CD14-positive monocyte (primary cell): ENCODE measurements around the gene USB1. TPM values are rescaled to one million over a fixed set of nuclear protein-coding genes. Genes with fewer than 3 reads are reported as not detected.
"Not testable (repeated sequence)": the region's sequence is repeated elsewhere in the genome, so short reads cannot be mapped to it uniquely, and the experiment has no call there.

Source experiments
- DNase-seq, 3 donors: peaks; one replicate each; pipeline ENCODE4 v3.0.0-alpha.2; 2011 to 2022
- H2AFZ ChIP-seq: 2 replicates; pipeline ENCODE4 v1.6.0; 2012; ENCODE audit warnings: mild to moderate bottlenecking, low read depth, low read length, inconsistent platforms; ENCODE audit not compliant: insufficient read depth, poor library complexity, severe bottlenecking
- H3K27ac ChIP-seq, 2 donors: 1 replicate in 1 of 2; 2 replicates in 1 of 2; pipeline ENCODE4 v1.5.1; 2012 to 2013; ENCODE audit warnings: low read length in 2 of 2, control low read depth in 1 of 2, inconsistent platforms in 1 of 2, low read depth in 1 of 2, mild to moderate bottlenecking in 1 of 2
- H3K27me3 ChIP-seq, 2 donors: one replicate each; pipeline versions ENCODE4 v1.6.0 to v1.6.1; 2011 to 2013; ENCODE audit warnings: low read length in 2 of 2; ENCODE audit not compliant: control insufficient read depth in 2 of 2, insufficient read depth in 2 of 2
- H3K36me3 ChIP-seq, 2 donors: replicated peaks in 1 of 2; 1 replicate in 1 of 2; 2 replicates in 1 of 2; pipeline versions ENCODE4 v1.5.1 to v1.6.1; 2012 to 2013; ENCODE audit warnings: low read length in 2 of 2, control low read depth in 1 of 2, inconsistent platforms in 1 of 2, mild to moderate bottlenecking in 1 of 2; ENCODE audit not compliant: insufficient read depth in 2 of 2, control insufficient read depth in 1 of 2
- H3K4me1 ChIP-seq, 2 donors: 1 replicate in 1 of 2; 2 replicates in 1 of 2; pipeline versions ENCODE4 v1.5.1 to v1.6.1; 2012 to 2013; ENCODE audit warnings: low read length in 2 of 2, control low read depth in 1 of 2, inconsistent platforms in 1 of 2, mild to moderate bottlenecking in 1 of 2, moderate library complexity in 1 of 2; ENCODE audit not compliant: insufficient read depth in 2 of 2, control insufficient read depth in 1 of 2
- H3K4me2 ChIP-seq: replicated peaks from 2 replicates; pipeline ENCODE3; 2012; ENCODE audit warnings: low read length, moderate library complexity, mild to moderate bottlenecking; ENCODE audit not compliant: poor library complexity, severe bottlenecking; ENCODE audit errors: extremely low read depth
- H3K4me3 ChIP-seq, 3 experiments: fragments of 200-600 bp in 1 of 3; sonication (generic) in 1 of 3; replicated peaks in 1 of 3; 1 replicate in 2 of 3; 2 replicates in 1 of 3; pipeline ENCODE4 v1.5.1; 2011 to 2013; ENCODE audit warnings: low read length in 3 of 3, mild to moderate bottlenecking in 3 of 3, control low read depth in 2 of 3, low read depth in 2 of 3, inconsistent platforms in 1 of 3, moderate library complexity in 1 of 3
- H3K79me2 ChIP-seq: 2 replicates; pipeline ENCODE4 v1.6.0; 2012; ENCODE audit warnings: mild to moderate bottlenecking, control low read depth, inconsistent platforms, low read length, moderate library complexity; ENCODE audit not compliant: insufficient read depth
- H3K9ac ChIP-seq: 2 replicates; pipeline ENCODE4 v1.6.0; 2017; ENCODE audit warnings: low read length, mild to moderate bottlenecking; ENCODE audit not compliant: insufficient read depth, poor library complexity, severe bottlenecking
- H3K9me3 ChIP-seq, 2 donors: replicated peaks in 1 of 2; 1 replicate in 1 of 2; 2 replicates in 1 of 2; pipeline versions ENCODE4 v1.5.1 to v1.6.1; 2012 to 2013; ENCODE audit warnings: low read length in 2 of 2, control low read depth in 1 of 2; ENCODE audit not compliant: control insufficient read depth in 1 of 2, insufficient read depth in 1 of 2
- H4K20me1 ChIP-seq: 2 replicates; pipeline ENCODE4 v1.6.0; 2012; ENCODE audit warnings: mild to moderate bottlenecking, low read length, control low read depth, moderate library complexity; ENCODE audit not compliant: insufficient read depth
- H3K27ac Mint-ChIP-seq, 7 donors: one replicate each; pipeline ENCODE4 v1.8.0; 2020; ENCODE audit warnings: mild to moderate bottlenecking in 7 of 7, mixed read lengths in 7 of 7, moderate library complexity in 6 of 7, inconsistent platforms in 2 of 7
- H3K27me3 Mint-ChIP-seq, 3 donors: one replicate each; pipeline ENCODE4 v1.8.0; 2021 to 2022; ENCODE audit warnings: low read depth in 3 of 3, mild to moderate bottlenecking in 3 of 3, mixed read lengths in 3 of 3, moderate library complexity in 3 of 3, inconsistent platforms in 1 of 3
- H3K36me3 Mint-ChIP-seq, 2 donors: one replicate each; pipeline ENCODE4 v1.8.0; 2020; ENCODE audit warnings: mixed read lengths in 2 of 2, inconsistent platforms in 1 of 2, mild to moderate bottlenecking in 1 of 2
- H3K4me1 Mint-ChIP-seq: one replicate; pipeline ENCODE4 v1.8.0; 2020; ENCODE audit warnings: mild to moderate bottlenecking, mixed read lengths
- H3K4me3 Mint-ChIP-seq, 2 donors: one replicate each; pipeline ENCODE4 v1.8.0; 2020; ENCODE audit warnings: mild to moderate bottlenecking in 2 of 2, mixed read lengths in 2 of 2, moderate library complexity in 1 of 2
- H3K9me3 Mint-ChIP-seq, 7 donors: one replicate each; pipeline ENCODE4 v1.8.0; 2020 to 2022; ENCODE audit warnings: mixed read lengths in 7 of 7, mild to moderate bottlenecking in 6 of 7, moderate library complexity in 6 of 7, inconsistent platforms in 2 of 7
- WGBS: methylation state at CpG from one replicate; pipeline ENCODE4 v1.1.5; 2013; ENCODE audit warnings: missing lambda C conversion rate; ENCODE audit not compliant: insufficient coverage; 5-methylcytosine and 5-hydroxymethylcytosine counted together
- intact Hi-C, 2 donors: fragments of 100-400 bp; cut with micrococcal nuclease; formaldehyde crosslinking; loops; one replicate each; pipeline versions ENCODE4 v1.15.0 to v1.15.1; 2023
- polyA plus RNA-seq, 3 donors: library from polyadenylated mRNA; depleted of rRNA in 1 of 3; unstranded in 2 of 3; stranded (reverse) in 1 of 3; fragments of 300-500 nt in 2 of 3; fragments of >200 nt in 1 of 3; fragmentation: Illumina TruSeq in 2 of 3; gene quantifications; 1 replicate in 2 of 3; 2 replicates in 1 of 3; pipeline ENCODE4 v1.2.3, GENCODE V29; 2012 to 2021
- TF ChIP-seq, protein P1 (sequence below): fragments of 200-600 bp; IDR thresholded peaks from one replicate; pipeline ENCODE4 v1.8.0; 2022; ENCODE audit warnings: antibody characterized with exemption, mild to moderate bottlenecking

Gene USB1
- polyA plus RNA-seq, 3 donors, result 25.7 to 55.7 (median 44.4) TPM

DNA sequence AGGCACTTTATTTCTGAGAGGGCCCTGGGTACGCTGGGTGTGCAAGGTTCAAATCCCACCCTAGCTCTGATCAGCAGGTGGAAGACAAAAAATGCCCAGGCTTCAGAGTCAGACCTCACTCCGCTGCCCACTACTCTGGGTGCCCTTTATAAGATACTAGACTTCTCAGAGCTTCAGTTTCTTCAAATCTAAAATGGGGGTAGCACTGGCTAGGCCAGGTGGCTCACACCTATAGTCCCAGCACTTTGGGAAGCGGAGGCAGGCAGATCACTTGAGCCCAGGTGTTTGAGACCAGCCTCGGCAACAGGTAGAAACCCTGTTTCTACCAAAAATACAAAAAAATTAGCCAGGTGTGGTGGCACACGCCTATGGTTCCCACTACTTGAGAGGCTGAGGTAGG, 1.7 kb downstream of the USB1 start:
- peak overlapping the region in 1 of 7 donors; percentile 25 for H3K27ac Mint-ChIP-seq
- H3K27me3 Mint-ChIP-seq, result no peaks in the 10 kb centered on the region
- peaks cover 43% of the 10 kb centered on the region for H3K4me1 Mint-ChIP-seq
- Histone ChIP-seq H3K79me2 (peaks cover 35% of the 10 kb centered on the region), H3K4me2 (no peak overlapping the region), H2AFZ (no peak overlapping the region), H4K20me1 (peaks cover 36% of the 10 kb centered on the region), H3K9me3 (peaks cover 0 to 6% of the 10 kb centered on the region in 2 donors), H3K27ac (no peak overlapping the region), H3K4me1 (peaks cover 31 to 38% of the 10 kb centered on the region in 2 donors), H3K9ac (no peak overlapping the region), H3K27me3 (no peaks in the 10 kb centered on the region), H3K36me3 (peaks cover 25 to 45% of the 10 kb centered on the region in 2 donors), H3K4me3 (no peak overlapping the region)
- intact Hi-C loops, result loop anchor here (5.0 to 10.0 kb wide), 4 partner anchors 111 to 426 kb away; partner anchors contain the start of genes KATNB1 (in 1 of the 2) and KIFC3 (in 1 of the 2)
- H3K9me3 Mint-ChIP-seq, result peaks cover 0 to 10% (median 6%) of the 10 kb centered on the region in 7 donors
- TF ChIP-seq, protein P1, sequence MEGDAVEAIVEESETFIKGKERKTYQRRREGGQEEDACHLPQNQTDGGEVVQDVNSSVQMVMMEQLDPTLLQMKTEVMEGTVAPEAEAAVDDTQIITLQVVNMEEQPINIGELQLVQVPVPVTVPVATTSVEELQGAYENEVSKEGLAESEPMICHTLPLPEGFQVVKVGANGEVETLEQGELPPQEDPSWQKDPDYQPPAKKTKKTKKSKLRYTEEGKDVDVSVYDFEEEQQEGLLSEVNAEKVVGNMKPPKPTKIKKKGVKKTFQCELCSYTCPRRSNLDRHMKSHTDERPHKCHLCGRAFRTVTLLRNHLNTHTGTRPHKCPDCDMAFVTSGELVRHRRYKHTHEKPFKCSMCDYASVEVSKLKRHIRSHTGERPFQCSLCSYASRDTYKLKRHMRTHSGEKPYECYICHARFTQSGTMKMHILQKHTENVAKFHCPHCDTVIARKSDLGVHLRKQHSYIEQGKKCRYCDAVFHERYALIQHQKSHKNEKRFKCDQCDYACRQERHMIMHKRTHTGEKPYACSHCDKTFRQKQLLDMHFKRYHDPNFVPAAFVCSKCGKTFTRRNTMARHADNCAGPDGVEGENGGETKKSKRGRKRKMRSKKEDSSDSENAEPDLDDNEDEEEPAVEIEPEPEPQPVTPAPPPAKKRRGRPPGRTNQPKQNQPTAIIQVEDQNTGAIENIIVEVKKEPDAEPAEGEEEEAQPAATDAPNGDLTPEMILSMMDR, result no peak
- 93% methylated on average over 3 of the region's 5 CpGs for WGBS
- no peak overlapping the region for H3K4me3 Mint-ChIP-seq
- peaks cover 35 to 50% of the 10 kb centered on the region in 2 donors for H3K36me3 Mint-ChIP-seq
- no peak for DNase-seq

DNA sequence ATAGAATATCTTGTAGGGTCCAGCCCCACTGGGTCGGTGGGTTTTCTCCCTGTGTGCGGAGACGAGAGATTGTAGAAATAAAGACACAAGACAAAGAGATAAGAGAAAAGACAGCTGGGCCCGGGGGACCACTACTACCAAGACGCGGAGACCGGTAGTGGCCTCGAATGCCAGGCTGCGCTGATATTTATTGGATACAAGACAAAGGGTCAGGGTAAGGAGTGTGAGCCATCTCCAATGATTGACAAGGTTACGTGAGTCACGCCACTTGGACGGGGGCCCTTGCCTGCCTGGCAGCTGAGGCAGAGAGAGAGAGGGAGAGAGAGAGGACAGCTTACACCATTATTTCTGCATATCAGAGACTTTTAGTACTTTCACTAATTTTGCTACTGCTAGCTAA, 3.5 kb downstream of the USB1 start:
- H3K4me1 ChIP-seq, result peaks cover 13 to 20% of the 10 kb centered on the region in 2 donors
- H3K36me3 Mint-ChIP-seq, result peaks cover 43 to 62% of the 10 kb centered on the region in 2 donors
- H3K27me3 ChIP-seq, H3K4me2 ChIP-seq, H3K27ac Mint-ChIP-seq, DNase-seq, H3K27ac ChIP-seq, H3K4me3 Mint-ChIP-seq, H3K9ac ChIP-seq, H3K9me3 ChIP-seq, H2AFZ ChIP-seq, H3K27me3 Mint-ChIP-seq, H3K4me3 ChIP-seq, H3K9me3 Mint-ChIP-seq: not testable (repeated sequence)
- peaks cover 30% of the 10 kb centered on the region for H3K79me2 ChIP-seq
- peaks cover 29% of the 10 kb centered on the region for H3K4me1 Mint-ChIP-seq
- peaks cover 20% of the 10 kb centered on the region for H4K20me1 ChIP-seq
- 98% methylated on average over 6 of the region's 12 CpGs for WGBS
- peaks cover 30 to 49% of the 10 kb centered on the region in 2 donors for H3K36me3 ChIP-seq
- intact Hi-C loops, result loop anchor here (2.0 to 10.0 kb wide), 7 partner anchors 106 to 427 kb away; partner anchors contain the start of genes KIFC3 (in 2 of the 2) and KATNB1 (in 1 of the 2)
